Dermis microvascular lymphatic vessel endothelial cell (primary cell): ENCODE results near the gene KRT9. TPM values are rescaled to one million over a fixed set of nuclear protein-coding genes. Genes with fewer than 3 reads are reported as not detected.
A peak's percentile ranks its signal among the peaks of the same experiment; 100 is the strongest.
"Not testable (repeated sequence)": the region's sequence is repeated elsewhere in the genome, so short reads cannot be mapped to it uniquely, and the experiment has no call there.

Experiments
- DNase-seq, 2 donors: peaks; one replicate each; pipeline versions ENCODE4 v3.0.0 to v3.0.0-alpha.2; 2010; ENCODE audit warnings: low read depth in 2 of 2
- total RNA-seq: library from RNA; depleted of rRNA; stranded (reverse); fragments of >200 nt; gene quantifications from 2 replicates; pipeline ENCODE4 v1.2.1, GENCODE V29; 2014

KRT9 gene
- total RNA-seq, 1 donor from 2014 or later, result not detected

DNA sequence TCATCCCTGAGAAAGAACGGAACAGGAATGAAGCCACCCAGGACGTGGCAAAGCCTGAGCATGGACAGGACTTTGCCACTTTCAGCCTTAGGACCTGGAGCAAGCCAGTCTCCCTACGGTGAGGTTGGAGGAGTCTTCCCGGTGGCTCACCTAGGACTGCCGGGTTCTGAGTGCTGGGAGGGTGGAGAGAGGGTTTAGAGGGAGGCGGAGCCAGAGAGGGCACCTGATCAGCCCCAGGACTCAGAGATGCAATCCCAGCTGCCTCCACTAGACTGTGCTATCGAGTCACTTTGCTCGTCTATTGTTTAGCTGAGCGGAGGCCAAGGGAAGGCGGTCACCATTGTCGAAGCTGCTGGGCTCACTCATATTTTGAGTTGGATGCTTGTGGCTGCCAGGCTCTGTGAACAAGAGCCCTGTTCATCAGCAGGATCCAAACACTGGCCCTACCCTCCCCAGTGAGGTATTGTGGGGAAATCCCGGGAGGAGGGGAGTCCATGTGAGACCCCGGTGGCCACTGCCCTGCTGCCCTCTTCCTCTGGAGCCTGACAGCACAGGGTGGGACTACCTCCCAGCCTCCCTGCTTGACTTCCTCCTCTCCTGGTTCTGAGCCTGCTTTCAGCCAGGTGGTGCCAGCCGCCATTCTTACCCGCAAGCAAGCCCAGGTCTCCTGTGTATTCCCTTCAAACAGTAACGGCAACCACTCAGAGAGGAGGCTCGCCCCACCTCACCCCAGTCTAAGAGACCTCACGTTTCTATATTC lies 7.8 kb upstream of the KRT9 start:
- peak; percentile 64 to 74 for DNase-seq

DNA sequence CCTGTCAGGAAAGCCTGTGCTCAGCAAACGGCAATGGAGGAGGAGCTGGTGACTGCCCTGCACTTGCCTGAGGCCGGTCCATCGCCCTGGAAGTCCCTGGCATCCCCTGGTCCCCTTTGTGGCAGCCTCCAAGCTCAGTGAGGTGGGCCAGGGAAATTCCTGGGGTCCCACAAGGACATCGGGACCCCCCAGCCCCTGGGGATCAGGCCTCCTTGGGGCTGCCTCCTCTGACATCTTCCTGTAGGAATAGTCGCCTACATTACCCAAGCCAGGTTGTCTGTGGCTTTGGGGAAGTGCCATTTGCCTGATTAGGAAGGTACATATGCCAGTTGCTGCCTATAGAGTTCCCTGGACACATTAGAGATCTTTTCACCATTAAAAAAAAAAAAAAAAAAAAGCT lies 7.1 kb upstream of the KRT9 start:
- DNase-seq, result no peak

DNA sequence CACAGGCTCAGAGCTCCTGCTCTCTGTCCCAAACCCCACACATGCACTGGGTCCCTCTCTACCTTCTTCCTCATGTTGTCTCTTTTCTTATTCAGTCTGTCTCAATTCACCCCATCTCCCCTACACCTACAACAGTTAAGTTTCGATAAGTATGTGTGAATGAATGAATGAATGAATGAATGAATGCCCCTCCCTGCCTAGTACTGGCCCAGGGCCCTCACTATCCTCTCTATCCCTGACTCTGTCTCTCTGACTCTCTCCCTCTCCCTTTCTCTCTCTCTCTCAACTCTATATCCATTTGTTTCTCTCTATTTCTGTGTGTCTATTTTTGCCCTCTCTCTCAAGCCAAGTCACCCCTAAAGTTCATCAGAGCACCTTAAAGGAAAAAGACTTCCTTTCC lies 6.7 kb upstream of the KRT9 start:
- DNase-seq, result no peak

DNA sequence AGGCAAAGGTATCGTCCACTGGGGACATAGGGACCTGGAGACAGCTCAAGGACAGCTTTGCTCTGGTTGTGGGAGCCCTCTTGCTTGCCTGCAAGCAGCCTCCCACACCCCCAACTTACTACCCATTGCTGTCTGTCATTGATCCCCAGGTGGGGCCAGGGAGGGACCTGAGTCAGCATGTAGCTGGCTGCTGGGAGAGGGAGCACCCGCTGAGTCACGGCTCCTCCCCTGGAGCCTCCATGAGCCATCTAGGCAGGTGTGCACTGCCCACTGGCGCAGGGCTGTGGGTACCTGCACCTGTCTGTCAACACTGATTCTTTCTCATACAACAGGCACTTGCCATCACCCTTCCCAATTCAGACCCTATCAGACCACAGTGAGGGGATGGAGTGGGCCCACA lies 4.9 kb upstream of the KRT9 start:
- DNase-seq, result not testable (repeated sequence)

DNA sequence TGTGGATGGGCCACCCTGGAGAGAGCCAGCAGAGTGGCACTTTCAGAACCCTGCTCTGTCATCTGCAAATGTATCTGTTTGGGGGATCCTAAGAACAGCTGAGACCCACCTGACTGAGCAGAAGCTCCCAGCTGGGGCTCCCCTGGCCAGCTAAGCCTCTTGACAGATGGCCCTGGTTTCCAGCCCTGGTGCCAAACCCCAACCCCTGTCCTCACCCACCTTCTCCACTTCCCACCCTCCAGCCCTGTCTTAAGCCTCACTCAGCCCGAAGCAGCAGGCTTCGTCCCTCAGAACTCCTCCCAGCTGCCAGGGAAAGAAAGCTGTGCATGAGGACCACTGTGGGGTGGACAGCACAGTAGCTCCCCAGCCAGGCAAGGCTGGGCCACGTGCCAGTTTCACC lies 3.5 kb upstream of the KRT9 start:
- no peak for DNase-seq

DNA sequence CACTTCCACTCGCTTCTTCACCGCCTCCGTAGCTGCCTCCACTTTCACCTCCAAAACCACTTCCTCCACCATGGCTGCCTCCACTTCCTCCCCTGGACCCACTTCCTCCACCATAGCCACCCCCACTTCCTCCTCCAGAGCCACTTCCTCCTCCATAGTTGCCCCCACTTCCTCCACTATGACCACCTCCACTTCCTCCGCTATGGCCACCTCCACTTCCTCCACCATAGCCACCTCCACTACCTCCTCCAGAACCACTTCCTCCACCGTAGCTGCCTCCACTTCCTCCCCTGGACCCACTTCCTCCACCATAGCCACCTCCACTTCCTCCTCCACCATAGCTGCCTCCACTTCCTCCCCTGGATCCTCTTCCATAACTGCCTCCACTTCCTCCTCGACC lies 4.5 kb downstream of the KRT9 start:
- no peak for DNase-seq

DNA sequence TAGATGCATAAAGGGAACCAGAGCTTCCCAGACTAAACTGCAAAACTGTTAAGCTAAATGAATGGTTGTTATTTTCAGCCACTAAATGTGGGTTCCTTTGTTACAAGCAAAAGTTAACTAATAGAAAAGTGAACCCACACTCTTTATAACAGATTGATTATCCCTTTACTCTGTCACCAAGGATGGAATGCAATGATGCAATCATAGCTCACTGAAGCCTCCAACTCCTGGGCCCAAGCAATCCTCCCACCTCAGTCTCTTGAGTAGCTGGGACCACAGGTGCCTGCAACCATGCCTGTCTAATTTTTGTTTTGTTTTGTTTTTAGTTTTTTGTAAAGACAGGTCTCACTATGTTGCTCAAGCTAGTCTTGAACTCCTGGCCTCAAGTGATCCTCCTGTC lies 6.5 kb downstream of the KRT9 start:
- DNase-seq, result no peak

DNA sequence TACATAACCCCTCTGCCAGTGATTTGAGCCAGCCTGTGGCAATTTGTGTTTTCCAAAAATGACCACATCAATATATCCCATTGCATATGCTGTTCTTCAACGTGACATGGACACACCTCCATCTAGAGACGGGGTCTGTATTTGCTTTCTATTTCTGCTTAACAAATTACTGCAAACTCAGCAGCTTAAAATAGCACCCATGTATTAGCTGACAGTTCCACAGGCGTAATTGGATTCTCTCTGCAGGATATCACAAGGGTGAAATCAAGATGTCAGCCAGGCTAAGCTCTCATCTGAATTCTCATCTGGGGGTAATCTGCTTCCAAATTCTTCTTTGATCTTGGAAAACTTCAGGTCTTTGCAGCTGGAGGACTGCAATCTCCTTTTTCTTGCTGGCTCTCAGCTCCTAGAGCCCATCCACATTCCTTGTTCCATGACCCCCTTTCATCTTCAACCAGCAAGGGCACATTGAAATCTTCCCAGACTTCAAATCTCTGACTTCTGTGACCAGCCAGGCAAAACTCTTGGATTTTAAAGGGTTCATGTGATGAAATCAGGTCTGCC lies 8.2 kb downstream of the KRT9 start:
- no peak for DNase-seq

DNA sequence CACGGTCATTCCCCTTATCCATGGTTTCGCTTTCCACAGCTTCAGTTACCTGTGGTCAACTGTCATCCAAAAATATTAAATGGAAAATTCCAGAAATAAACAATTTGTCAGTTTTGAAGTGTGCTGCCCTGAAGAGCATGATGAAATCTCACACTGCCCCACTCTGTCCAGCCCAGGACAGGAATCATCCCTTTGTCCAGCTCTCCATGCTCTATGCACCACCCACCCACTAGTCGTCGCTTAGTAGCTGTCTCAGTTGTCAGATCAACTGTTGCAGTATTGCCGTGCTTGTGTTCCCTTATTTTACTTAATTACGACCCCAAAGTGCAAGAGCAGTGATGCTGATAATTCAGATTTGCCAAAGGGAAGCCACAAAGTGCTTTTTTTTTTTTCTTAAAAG lies 10.3 kb downstream of the KRT9 start:
- DNase-seq, result no peak

DNA sequence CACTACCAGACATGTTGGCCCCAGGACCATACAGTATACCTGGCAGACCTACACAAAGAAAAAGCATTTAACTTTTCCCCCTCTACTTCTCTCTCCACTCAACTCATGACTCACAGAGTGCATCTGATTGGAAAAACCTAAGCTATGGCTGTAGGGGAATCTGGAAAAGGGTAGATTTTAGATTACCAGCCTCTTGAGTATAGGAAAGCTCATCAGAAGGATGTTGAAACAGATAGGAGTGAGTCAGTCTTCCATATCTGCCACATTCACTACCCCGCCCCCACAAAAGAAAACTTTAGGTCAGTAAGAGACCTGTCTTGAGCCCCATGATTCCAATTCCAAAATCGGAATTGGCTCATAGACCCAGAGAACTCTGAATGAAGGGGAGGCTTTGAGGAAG lies 12.3 kb downstream of the KRT9 start:
- DNase-seq, result no peak

DNA sequence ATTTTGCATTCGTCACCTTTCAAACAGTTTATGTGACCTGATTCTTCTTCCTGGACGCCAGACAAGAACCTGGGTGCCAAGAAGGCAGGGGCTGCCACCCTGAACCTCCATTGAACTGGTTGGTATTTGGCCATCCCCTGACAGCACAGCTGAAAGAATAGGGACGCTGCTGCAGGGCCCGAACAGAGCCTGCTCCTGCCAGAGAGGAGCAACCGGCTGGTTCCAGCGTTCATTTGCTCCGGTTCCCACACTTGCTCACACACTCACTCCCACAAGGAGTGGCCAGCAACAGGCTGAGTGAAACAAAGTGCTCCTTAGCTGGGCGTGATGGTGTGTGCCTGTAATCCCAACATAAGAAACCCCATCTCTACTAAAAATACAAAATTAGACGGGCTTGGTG lies 14.9 kb downstream of the KRT9 start:
- DNase-seq, result no peak

DNA sequence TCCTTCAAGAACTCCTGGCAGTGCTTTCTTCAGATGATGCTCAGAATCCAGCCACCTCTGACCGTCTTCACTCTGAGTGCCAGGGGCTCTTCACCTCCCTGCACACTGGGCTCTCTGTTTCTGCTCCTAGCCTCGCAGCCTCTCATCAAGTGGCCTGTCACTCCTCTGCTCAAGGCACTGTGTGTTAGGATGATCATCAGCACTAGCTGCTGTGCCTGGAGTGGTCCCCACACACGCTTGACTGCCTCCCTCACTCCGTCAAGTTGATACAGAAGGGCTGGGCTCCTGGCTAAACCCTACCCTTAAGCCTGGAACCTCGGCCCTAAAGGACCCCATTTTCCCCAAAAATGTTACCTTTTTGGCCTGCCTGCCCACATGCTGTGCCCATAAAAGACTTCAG lies 15.6 kb downstream of the KRT9 start:
- no peak for DNase-seq

DNA sequence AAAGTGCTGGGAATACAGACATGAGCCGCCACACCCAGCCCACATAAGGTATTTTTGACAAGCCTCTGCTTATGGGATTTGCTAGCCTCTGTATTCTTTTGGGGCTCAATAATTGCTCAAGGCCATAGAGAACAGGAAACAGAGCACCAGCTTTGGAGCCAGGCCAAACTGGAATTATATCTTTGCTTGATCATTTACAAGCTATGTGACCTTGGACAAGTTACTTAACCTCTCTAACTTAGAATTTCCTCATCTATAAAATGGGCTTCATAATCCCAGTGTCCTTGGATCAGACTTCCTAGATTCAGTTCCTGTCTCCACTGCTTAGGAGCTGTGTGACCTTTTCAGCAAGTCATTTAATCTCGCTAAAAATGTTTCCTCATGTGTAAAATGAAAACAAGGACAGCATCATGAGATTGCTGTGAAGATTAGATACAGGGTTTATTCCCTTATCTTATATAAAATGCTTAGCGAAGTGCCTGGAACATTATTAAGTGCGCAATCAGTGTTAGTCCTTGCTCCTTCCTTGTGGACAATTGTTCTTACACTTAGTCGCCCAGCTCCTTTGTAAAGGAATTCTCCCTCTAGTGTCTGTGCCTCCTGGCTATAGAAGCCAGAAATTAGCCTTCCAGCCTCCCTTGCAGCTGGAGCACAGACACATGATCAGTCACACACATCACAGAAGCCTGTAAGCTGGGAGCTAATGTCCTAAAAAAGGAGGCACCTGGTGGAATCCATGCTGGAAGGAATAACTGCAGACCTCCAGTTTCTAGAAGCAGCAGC lies 16.6 kb downstream of the KRT9 start:
- DNase-seq, result peak in 1 of 2 donors; percentile 80

DNA sequence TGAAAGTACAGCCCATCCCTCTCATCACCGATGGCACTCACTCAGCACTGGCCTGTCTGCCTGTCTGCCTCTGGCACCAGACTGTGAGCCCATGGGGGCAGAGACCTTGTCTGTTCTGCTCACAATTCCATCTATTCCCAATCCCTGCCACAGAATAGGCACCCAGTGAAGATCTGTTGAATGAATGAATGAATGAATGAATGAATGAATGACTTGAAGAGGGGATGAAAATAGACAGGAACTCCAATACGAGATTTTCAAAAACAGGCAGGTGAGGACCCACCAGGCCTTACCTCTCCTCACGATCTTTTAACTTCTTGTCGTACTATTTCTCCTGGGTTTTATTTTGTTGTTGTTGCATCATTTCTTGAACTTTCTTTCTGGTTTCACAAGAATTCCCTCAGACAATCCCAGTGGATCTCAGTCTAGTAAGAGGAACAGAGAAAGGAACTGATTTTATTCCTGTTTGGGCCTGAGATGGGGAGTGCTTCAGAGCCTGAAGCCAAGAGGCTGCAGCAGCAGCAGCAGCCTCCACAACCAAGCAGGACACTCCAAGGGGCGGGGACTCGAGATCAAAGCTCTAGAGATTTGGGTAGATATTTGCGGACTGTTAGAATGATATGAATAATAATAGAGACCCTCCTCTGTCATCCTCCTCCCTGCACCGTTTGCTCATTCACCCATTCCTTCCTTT lies 17.7 kb downstream of the KRT9 start:
- no peak for DNase-seq

DNA sequence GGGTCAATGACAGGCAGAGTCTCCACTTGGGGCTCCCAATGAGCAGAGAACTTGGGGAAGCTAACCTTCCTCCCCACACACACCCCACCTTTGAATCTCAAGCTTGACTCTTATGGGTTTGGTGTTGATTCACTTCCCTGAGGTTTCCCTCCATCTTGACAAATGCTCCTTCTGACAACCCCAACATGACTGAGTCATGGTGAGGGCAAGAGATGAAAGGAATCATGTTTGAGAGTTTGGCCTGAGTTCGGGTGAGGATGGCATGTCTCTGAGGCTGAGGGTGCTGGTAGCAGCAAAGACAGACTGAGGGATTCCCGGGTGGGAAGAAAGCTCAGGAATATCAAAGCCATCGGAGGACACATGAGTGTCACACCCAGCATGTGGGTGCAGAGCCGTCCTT lies 18.7 kb downstream of the KRT9 start:
- no peak for DNase-seq

DNA sequence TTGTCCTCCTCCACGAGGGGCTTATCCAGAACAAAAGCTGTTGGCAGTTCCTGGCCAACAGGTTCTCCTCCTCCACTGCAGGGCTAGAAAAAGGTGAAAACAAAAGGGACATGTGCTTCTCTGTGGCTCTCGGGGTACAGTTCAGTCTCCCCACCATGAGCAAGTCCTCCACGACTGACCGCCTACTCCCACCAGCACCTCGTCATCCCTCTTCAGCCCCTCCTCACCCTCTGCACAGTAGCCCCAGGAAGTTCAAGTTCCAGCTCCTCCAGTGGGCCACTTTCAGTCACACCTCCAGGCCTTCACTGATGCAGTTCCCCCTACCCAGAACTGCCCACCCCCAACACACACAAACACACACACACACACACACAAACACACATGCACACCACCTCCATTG lies 19.4 kb downstream of the KRT9 start:
- DNase-seq, result no peak

DNA sequence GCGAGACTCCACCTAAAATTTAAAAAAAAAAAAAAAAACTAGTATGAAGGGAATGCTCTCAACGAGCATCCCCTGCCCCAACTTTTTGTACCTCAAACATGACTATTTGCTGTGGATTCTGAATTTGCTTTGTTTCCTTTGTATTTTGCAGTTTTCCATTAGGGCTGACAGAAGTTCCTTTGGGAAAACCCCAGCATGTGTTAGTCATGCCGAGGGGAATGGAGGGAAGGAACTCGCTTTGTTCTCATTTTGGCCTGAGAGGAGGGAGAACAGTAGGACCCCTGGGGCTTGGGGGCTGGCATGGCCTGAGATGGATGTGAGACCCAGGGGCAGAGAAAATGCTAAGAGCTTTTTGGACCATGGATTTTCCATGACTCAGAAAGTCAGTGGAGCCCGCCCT lies 20.5 kb downstream of the KRT9 start:
- peak in 1 of 2 donors; percentile 59 for DNase-seq

DNA sequence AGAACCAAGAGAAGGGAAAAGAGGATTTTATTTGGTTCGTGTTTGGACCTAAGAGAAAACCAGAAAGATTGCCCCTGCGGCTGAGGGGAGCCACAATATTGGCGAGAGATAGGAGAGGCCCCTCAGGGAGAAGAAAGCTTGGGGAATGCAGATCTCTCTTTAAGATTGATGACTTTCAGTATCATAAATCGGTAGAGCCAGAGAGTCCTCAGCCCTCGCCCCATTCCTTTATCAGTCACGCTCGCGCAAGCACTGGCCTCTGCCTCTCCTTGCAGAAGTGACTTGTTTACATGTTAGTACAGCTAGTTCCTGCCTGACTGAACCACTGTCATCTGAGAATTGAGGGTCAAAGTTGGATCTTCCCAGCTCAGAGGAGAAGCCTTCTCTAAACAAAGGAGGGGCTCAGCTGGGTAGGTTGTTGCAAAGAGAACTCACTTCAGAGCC lies 22.2 kb downstream of the KRT9 start:
- no peak for DNase-seq

DNA sequence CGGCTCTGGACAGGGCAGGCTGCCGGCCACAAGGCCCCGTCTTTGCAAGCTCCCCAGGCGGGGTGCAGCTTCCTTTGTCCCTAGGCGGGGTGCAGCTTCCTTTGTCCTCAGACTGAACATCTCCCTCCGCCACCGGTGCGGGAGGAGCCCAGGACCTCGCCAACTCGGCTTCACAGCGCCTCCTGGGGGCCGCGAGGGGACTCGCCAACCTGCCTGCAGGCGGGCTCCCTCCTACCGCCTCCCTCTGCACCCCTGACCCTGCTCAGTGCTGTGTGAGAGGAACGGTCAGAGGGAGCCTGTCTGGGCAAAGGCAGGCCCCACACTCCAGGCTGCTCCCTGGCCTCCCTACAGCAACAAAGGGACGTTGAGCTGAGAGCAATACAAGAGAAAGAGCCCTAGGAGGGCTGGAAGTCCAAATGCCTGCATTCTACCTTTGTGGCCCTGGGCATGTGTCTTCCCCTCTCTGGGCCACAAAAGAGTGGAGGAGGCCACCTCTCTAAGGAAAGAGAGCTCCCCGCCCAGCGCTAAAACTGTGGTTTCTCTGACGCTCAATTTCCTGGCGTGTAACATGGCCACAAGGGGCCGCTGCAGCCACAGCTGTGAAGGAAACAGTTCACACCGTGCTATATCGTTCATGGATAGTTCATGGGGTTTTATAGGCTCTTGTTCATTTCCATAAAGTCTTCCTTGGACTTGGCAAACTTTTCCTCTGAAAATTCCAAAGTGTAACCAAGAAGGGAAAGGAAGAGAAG lies 22.8 kb downstream of the KRT9 start:
- DNase-seq, result peak; percentile 34 to 77

DNA sequence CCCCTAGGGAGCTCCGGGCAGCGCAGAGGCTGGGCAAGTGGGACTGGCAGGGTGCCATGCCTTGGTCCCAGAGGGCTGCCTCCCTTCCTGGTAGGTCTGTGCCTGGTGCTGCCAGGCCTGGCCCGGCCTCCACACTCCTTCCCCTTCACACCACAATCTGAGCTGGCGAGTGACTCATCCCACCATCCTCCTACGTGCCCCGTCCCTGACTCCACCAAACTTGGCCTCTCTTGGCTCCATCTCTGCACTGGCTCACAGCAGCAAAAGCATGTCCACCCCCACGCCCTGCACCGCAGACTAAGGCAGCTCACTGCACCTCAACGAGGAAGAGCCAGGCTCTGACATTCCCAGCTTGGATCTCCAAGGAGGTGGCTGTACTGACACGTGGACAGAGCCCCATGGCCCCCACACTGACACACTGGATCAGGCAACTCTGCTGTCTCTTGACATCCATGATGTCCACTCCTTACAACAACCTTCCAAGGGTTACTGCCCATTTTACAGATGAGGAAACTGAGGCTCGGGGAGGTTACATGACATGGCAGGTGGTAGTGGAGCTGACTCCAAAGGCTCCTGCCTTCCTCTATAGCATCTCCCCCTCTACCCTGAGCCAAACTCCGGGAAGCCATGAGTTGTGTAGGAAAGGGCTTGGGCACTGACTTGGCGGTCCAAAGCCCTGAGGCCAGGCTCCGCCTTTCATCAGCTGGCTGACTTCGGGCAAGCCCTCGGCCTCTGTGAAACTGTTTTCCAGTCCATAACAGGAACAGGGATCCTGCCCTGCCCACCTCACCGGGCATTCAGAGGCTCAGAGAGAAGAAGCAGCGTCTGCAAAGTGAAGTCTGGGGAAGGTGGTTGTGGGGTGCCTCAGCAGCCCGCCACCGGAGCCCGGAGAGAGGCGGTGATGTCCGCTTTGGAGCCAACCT lies 23.7 kb downstream of the KRT9 start:
- DNase-seq, result peak in 1 of 2 donors; percentile 79
